GM19468 (cell line): ENCODE results near the gene KRT85.
"Not testable (repeated sequence)": the region's sequence is repeated elsewhere in the genome, so short reads cannot be mapped to it uniquely, and the experiment has no call there.

ENCODE experiments used
- ATAC-seq: cut with Tn5 transposase; IDR thresholded peaks from one replicate; pipeline ENCODE4 v1.9.1; 2021; ENCODE audit warnings: mild to moderate bottlenecking, moderate library complexity, moderate number of reproducible peaks; ENCODE audit not compliant: unreplicated experiment; ENCODE audit errors: extremely low read depth

The KRT85 gene

GRCh38 chr12:52331833-52332232 is 35.4 kb downstream of the KRT85 start:
- no peak for ATAC-seq

GRCh38 chr12:52331039-52331438 is 36.2 kb downstream of the KRT85 start:
- ATAC-seq: no peak

GRCh38 chr12:52327830-52328500 is 39.3 kb downstream of the KRT85 start:
- ATAC-seq: no peak

- peak; percentile 75 for ATAC-seq
Observed at GRCh38 chr12:52327052-52327829, 40.0 kb downstream of the KRT85 start.

- ATAC-seq: no peak
Observed at GRCh38 chr12:52324153-52324444, 43.2 kb downstream of the KRT85 start.

GRCh38 chr12:52323416-52324152 is 43.7 kb downstream of the KRT85 start:
- ATAC-seq: no peak

- ATAC-seq: no peak
Observed at GRCh38 chr12:52323001-52323400, 44.3 kb downstream of the KRT85 start.

- ATAC-seq: no peak
Observed at GRCh38 chr12:52322069-52322468, 45.2 kb downstream of the KRT85 start.

GRCh38 chr12:52321418-52321817 is 45.9 kb downstream of the KRT85 start:
- ATAC-seq: no peak

GRCh38 chr12:52320784-52321400 is 46.4 kb downstream of the KRT85 start, which contains the start of gene KRT83:
TSS of gene KRT83 (minus strand) at chr12:52321398. CDS start at chr12:52321335, 63 bp downstream.
- ATAC-seq: no peak

GRCh38 chr12:52319097-52319496 is 48.2 kb downstream of the KRT85 start:
- ATAC-seq: no peak

GRCh38 chr12:52318241-52318990 is 48.9 kb downstream of the KRT85 start:
- no peak for ATAC-seq

GRCh38 chr12:52317468-52318052 is 49.7 kb downstream of the KRT85 start:
- ATAC-seq: no peak

GRCh38 chr12:52316701-52317100 is 50.6 kb downstream of the KRT85 start:
- no peak for ATAC-seq

GRCh38 chr12:52316290-52316689 is 51.0 kb downstream of the KRT85 start:
- no peak for ATAC-seq

- ATAC-seq: not testable (repeated sequence)
Observed at GRCh38 chr12:52315721-52316120, 51.6 kb downstream of the KRT85 start.

GRCh38 chr12:52314511-52314910 is 52.8 kb downstream of the KRT85 start:
- ATAC-seq: no peak

GRCh38 chr12:52313926-52314325 is 53.4 kb downstream of the KRT85 start:
- ATAC-seq: no peak

GRCh38 chr12:52313461-52313860 is 53.8 kb downstream of the KRT85 start:
- ATAC-seq: no peak

- no peak for ATAC-seq
Observed at GRCh38 chr12:52312086-52312485, 55.2 kb downstream of the KRT85 start.
